MM.1S (cell line): Measurements from ENCODE around the gene PLCH2.

ENCODE experiments used
- DNase-seq: peaks from one replicate; pipeline ENCODE4 v3.0.0-alpha.2; 2015
- H2AFZ ChIP-seq: fragments of 300-600 bp; sonication (generic); 2 replicates; pipeline ENCODE4 v1.6.0; 2016; ENCODE audit warnings: antibody characterized with exemption, low read length
- H3F3A ChIP-seq: fragments of 300-600 bp; sonication (generic); 2 replicates; pipeline ENCODE4 v1.6.1; 2016; ENCODE audit warnings: mild to moderate bottlenecking, antibody characterized with exemption, low read length, moderate library complexity, mixed read lengths; ENCODE audit not compliant: insufficient read depth
- H3K27ac ChIP-seq: fragments of 300-600 bp; sonication (generic); 2 replicates; pipeline ENCODE4 v1.5.1; 2016; ENCODE audit warnings: mild to moderate bottlenecking, low read length
- H3K27me3 ChIP-seq: fragments of 300-600 bp; sonication (generic); replicated peaks from 2 replicates; pipeline ENCODE4 v1.6.0; 2016; ENCODE audit warnings: low read length; ENCODE audit not compliant: insufficient read depth
- H3K36me3 ChIP-seq: fragments of 300-600 bp; sonication (generic); replicated peaks from 2 replicates; pipeline ENCODE4 v1.6.1; 2016; ENCODE audit warnings: mild to moderate bottlenecking, low read length, mixed read lengths; ENCODE audit not compliant: insufficient read depth
- H3K4me1 ChIP-seq: fragments of 300-600 bp; sonication (generic); 2 replicates; pipeline ENCODE4 v1.6.1; 2016; ENCODE audit warnings: low read length, mixed read lengths
- H3K4me2 ChIP-seq: fragments of 300-600 bp; sonication (generic); 2 replicates; pipeline ENCODE4 v1.6.0; 2016; ENCODE audit warnings: low read depth, low read length
- H3K4me3 ChIP-seq: fragments of 300-600 bp; sonication (generic); 2 replicates; pipeline ENCODE4 v1.5.1; 2016; ENCODE audit warnings: low read length, mixed read lengths
- H3K79me2 ChIP-seq: fragments of 300-600 bp; sonication (generic); 2 replicates; pipeline ENCODE4 v1.6.1; 2016; ENCODE audit warnings: mixed run types, low read length, mixed read lengths
- H3K9ac ChIP-seq: fragments of 300-600 bp; sonication (generic); 2 replicates; pipeline ENCODE4 v1.6.1; 2016; ENCODE audit warnings: low read length, mixed read lengths
- H3K9me2 ChIP-seq: fragments of 300-600 bp; sonication (generic); replicated peaks from 2 replicates; pipeline ENCODE4 v1.6.1; 2016; ENCODE audit warnings: mild to moderate bottlenecking, low read length, mixed read lengths; ENCODE audit not compliant: insufficient read depth
- H3K9me3 ChIP-seq: fragments of 300-600 bp; sonication (generic); replicated peaks from 2 replicates; pipeline ENCODE4 v1.6.1; 2016; ENCODE audit warnings: mild to moderate bottlenecking, low read length, mixed read lengths; ENCODE audit not compliant: insufficient read depth
- H4K20me1 ChIP-seq: fragments of 300-600 bp; sonication (generic); 2 replicates; pipeline ENCODE4 v1.6.1; 2016; ENCODE audit warnings: mild to moderate bottlenecking, low read length, moderate library complexity, mixed read lengths; ENCODE audit not compliant: insufficient read depth
- EZH2 ChIP-seq: fragments of 300-600 bp; sonication (generic); optimal IDR thresholded peaks from 2 replicates; pipeline ENCODE3; 2017; ENCODE audit warnings: low read depth, mild to moderate bottlenecking, antibody characterized with exemption, low read length, mixed read lengths
- EZH2phosphoT487 ChIP-seq: fragments of 300-600 bp; sonication (generic); IDR thresholded peaks from 2 replicates; pipeline ENCODE4 v1.6.1; 2018; ENCODE audit warnings: antibody characterized with exemption, low read length
- TF ChIP-seq, protein P1 (sequence below): fragments of 300-600 bp; sonication (generic); IDR thresholded peaks from 2 replicates; pipeline ENCODE4 v1.5.1; 2016; ENCODE audit warnings: antibody characterized with exemption, low read length, mixed read lengths

PLCH2 gene

DNA sequence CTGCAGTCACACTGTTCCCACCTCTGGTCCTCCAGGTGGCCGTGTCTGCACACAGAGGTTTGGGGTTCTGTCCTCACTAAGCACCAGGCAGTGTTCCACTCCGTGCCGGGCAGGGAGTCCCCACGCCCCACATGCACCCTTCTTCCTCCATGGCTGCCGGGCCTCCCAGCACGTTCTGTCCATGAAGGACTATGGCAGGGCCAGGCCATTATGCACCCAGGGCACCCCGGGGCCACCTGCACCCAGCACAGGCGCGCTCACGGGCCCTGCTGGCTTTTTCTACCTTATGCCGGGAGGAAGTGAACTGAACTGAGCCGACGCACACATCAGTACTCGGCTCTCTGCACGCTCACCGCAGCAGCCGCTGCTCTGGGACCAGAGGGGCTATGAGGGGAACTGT lies 40.0 kb downstream of the PLCH2 start:
- peaks cover 4% of the 10 kb centered on the region for H3K79me2 ChIP-seq
- no peaks in the 10 kb centered on the region for H3K9me2 ChIP-seq
- no peaks in the 10 kb centered on the region for H3K27me3 ChIP-seq
- no peak overlapping the region for H2AFZ ChIP-seq
- H3F3A ChIP-seq: no peaks in the 10 kb centered on the region
- H3K9ac ChIP-seq: no peak overlapping the region
- H3K36me3 ChIP-seq: peaks cover 3% of the 10 kb centered on the region; the same call in 1 of the 2 replicates
- no peaks in the 10 kb centered on the region for H3K9me3 ChIP-seq
- DNase-seq: no peak
- H3K4me2 ChIP-seq: no peak overlapping the region
- H3K4me1 ChIP-seq: no peaks in the 10 kb centered on the region
- TF ChIP-seq, protein P1, sequence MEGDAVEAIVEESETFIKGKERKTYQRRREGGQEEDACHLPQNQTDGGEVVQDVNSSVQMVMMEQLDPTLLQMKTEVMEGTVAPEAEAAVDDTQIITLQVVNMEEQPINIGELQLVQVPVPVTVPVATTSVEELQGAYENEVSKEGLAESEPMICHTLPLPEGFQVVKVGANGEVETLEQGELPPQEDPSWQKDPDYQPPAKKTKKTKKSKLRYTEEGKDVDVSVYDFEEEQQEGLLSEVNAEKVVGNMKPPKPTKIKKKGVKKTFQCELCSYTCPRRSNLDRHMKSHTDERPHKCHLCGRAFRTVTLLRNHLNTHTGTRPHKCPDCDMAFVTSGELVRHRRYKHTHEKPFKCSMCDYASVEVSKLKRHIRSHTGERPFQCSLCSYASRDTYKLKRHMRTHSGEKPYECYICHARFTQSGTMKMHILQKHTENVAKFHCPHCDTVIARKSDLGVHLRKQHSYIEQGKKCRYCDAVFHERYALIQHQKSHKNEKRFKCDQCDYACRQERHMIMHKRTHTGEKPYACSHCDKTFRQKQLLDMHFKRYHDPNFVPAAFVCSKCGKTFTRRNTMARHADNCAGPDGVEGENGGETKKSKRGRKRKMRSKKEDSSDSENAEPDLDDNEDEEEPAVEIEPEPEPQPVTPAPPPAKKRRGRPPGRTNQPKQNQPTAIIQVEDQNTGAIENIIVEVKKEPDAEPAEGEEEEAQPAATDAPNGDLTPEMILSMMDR: no peak
- TF ChIP-seq EZH2phosphoT487: no peak
- TF ChIP-seq EZH2: no peak
- no peaks in the 10 kb centered on the region for H4K20me1 ChIP-seq
- H3K27ac ChIP-seq: no peak overlapping the region
- no peak overlapping the region for H3K4me3 ChIP-seq

DNA sequence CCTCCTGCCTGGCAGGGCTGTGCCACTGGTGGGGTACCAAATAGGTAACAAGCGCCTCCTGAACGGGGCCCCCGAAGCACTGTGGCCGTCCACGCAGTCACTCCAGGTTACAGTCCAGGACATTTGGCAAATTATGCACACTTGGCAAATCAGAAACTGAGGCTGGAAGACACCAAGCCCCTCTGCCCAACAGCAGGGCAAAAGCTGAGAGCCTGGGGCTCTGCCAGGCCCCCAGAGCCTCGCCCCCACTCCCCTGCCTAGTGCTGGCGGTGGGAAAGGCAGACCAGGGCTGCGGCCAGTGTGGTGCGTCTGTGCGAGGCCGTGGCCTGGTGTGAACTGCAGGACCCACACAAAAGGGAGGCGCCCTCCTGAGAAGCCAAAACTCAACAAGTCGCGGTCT lies 40.9 kb downstream of the PLCH2 start:
- H4K20me1 ChIP-seq: peaks cover 1% of the 10 kb centered on the region; the same call in 1 of the 2 replicates

DNA sequence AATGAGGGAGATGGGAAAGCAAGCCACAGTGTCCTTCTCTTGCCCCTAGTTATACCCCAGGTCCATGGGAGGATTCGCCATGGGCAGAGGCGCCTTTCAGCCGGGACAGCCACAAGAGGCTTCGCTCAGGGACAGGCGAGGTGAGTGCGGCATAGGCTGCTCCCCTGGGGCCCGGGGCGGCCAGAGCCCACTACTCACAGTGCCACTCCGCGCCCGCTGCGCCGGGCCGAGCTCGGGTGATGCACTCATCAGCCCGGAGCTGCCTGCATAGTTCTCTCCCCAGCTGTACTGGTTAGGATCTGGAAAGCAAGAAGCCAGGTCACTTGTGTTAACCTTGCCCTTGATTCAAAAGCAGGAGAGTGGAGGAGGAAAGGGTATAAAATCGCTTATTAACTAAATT lies 41.9 kb downstream of the PLCH2 start:
- H3K36me3 ChIP-seq: no peaks in the 10 kb centered on the region; the same call in 1 of the 2 replicates
- H3K4me2 ChIP-seq: no peak overlapping the region
- H3K9ac ChIP-seq: no peak overlapping the region
- H3K4me1 ChIP-seq: no peaks in the 10 kb centered on the region
- no peaks in the 10 kb centered on the region for H3K9me2 ChIP-seq
- no peak for TF ChIP-seq EZH2phosphoT487
- TF ChIP-seq, protein P1: no peak
- no peak for TF ChIP-seq EZH2
- no peaks in the 10 kb centered on the region for H3K27me3 ChIP-seq
- H3F3A ChIP-seq: no peaks in the 10 kb centered on the region
- DNase-seq: no peak
- H2AFZ ChIP-seq: no peak overlapping the region
- H3K9me3 ChIP-seq: no peaks in the 10 kb centered on the region
- no peak overlapping the region for H3K27ac ChIP-seq
- H3K79me2 ChIP-seq: peaks cover 23% of the 10 kb centered on the region
- no peak overlapping the region for H3K4me3 ChIP-seq
- H4K20me1 ChIP-seq: peaks cover 10% of the 10 kb centered on the region; the same call in 1 of the 2 replicates

More for the DNA sequence above, 40.9 kb downstream of the PLCH2 start:
- H3K4me3 ChIP-seq: no peak overlapping the region
- H3K9me3 ChIP-seq: no peaks in the 10 kb centered on the region
- H3K9ac ChIP-seq: no peak overlapping the region
- H3K27ac ChIP-seq: no peak overlapping the region
- H3K79me2 ChIP-seq: peaks cover 13% of the 10 kb centered on the region
- H2AFZ ChIP-seq: no peak overlapping the region
- H3K4me2 ChIP-seq: no peak overlapping the region
- no peaks in the 10 kb centered on the region for H3K4me1 ChIP-seq
- H3K9me2 ChIP-seq: no peaks in the 10 kb centered on the region
- H3K36me3 ChIP-seq: no peaks in the 10 kb centered on the region; the same call in 1 of the 2 replicates
- TF ChIP-seq EZH2phosphoT487 (no peak), EZH2 (no peak)
- TF ChIP-seq, protein P1: no peak
- no peaks in the 10 kb centered on the region for H3K27me3 ChIP-seq
- no peaks in the 10 kb centered on the region for H3F3A ChIP-seq
- no peak for DNase-seq
